Testis (tissue), 3 donors: ENCODE measurements around the gene GABRR1. TPM values are rescaled to one million over a fixed set of nuclear protein-coding genes. Genes with fewer than 3 reads are reported as not detected.
"Not testable (repeated sequence)": the region's sequence is repeated elsewhere in the genome, so short reads cannot be mapped to it uniquely, and the experiment has no call there.

Experiments used
- DNase-seq: peaks from one replicate; pipeline ENCODE4 v3.0.0-alpha.2; 2019
- H3K27ac ChIP-seq, 2 donors: fragments of 200-600 bp; sonication (generic); one replicate each; pipeline ENCODE4 v1.5.1; 2019
- H3K27me3 ChIP-seq: fragments of 200-600 bp; sonication (generic); one replicate; pipeline ENCODE4 v1.5.1; 2019
- H3K36me3 ChIP-seq: fragments of 200-600 bp; sonication (generic); one replicate; pipeline ENCODE4 v1.5.1; 2017; ENCODE audit warnings: low read depth; ENCODE audit errors: missing control alignments
- H3K4me1 ChIP-seq: fragments of 200-600 bp; sonication (generic); one replicate; pipeline ENCODE4 v1.5.1; 2019
- H3K4me3 ChIP-seq, 2 donors: fragments of 200-600 bp; sonication (generic); one replicate each; pipeline ENCODE4 v1.5.1; 2017 to 2019
- H3K9me3 ChIP-seq: fragments of 200-600 bp; sonication (generic); one replicate; pipeline ENCODE4 v1.5.1; 2017
- POLR2A ChIP-seq: fragments of 450-650 bp; IDR thresholded peaks from one replicate; pipeline ENCODE4 v1.6.1; 2017; ENCODE audit warnings: antibody characterized with exemption, mild to moderate bottlenecking, moderate library complexity
- WGBS, 2 donors: methylation state at CpG; one replicate each; pipeline ENCODE4 v1.1.5; 2018; 5-methylcytosine and 5-hydroxymethylcytosine counted together
- intact Hi-C: fragments of 100-400 bp; cut with DNase I; formaldehyde crosslinking; loops from one replicate; pipeline ENCODE4 v1.15.1; 2023; ENCODE audit warnings: low total_unique reads
- polyA plus RNA-seq: library from polyadenylated mRNA; stranded (reverse); fragments of 350-450 nt; fragmentation: Illumina TruSeq; extraction: RNeasy Lipid Tissue Mini Kit (QIAGEN cat#74804); gene quantifications from one replicate; pipeline ENCODE4 v1.2.3, GENCODE V29; 2014; ENCODE audit warnings: low read depth, low replicate concordance; ENCODE audit not compliant: insufficient read depth
- total RNA-seq, 2 donors: library from RNA; depleted of rRNA; stranded (reverse); fragments of >200 nt; gene quantifications; one replicate each; pipeline ENCODE4 v1.2.3, GENCODE V29; 2016
- TF ChIP-seq, protein P1 (sequence below), 3 experiments: fragments of 450-650 bp in 2 of 3; fragments of 200-600 bp in 1 of 3; sonication (generic) in 1 of 3; IDR thresholded peaks; one replicate each; pipeline ENCODE4 v1.5.1; 2016 to 2019; ENCODE audit warnings: antibody characterized with exemption in 3 of 3, mild to moderate bottlenecking in 2 of 3, moderate library complexity in 1 of 3

Gene GABRR1
- total and polyA plus RNA-seq, 3 donors from 2014 or later: 1.6 to 3.4 (median 3.0) TPM

DNA sequence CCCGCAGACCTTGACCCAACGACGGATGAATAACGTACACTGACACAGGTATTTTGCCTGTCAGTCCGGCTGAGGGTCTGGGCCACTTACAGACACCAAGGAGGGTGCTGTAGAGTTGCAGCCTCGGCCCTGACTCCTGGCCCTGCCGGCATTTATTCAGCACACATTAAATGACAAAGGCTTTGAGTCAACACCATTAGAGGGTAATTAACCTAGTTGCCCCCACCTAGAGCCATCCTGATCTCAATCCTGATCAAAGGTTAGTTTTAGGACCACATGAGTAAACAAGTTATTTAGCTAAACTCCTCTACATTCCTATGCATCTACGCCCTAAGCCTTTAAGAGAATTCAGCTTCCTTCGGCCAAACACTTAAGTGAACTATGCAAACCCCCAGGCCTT lies 83.2 kb downstream of the GABRR1 start:
- 78 to 85% methylated on average over 9 of the region's 9 CpGs for WGBS, 2 donors
- Histone ChIP-seq H3K4me1 (no peaks in the 10 kb centered on the region), H3K27ac (no peak overlapping the region), H3K27me3 (no peaks in the 10 kb centered on the region), H3K9me3 (no peaks in the 10 kb centered on the region), H3K36me3 (no peaks in the 10 kb centered on the region), H3K4me3 (no peak overlapping the region)
- TF ChIP-seq, protein P1, sequence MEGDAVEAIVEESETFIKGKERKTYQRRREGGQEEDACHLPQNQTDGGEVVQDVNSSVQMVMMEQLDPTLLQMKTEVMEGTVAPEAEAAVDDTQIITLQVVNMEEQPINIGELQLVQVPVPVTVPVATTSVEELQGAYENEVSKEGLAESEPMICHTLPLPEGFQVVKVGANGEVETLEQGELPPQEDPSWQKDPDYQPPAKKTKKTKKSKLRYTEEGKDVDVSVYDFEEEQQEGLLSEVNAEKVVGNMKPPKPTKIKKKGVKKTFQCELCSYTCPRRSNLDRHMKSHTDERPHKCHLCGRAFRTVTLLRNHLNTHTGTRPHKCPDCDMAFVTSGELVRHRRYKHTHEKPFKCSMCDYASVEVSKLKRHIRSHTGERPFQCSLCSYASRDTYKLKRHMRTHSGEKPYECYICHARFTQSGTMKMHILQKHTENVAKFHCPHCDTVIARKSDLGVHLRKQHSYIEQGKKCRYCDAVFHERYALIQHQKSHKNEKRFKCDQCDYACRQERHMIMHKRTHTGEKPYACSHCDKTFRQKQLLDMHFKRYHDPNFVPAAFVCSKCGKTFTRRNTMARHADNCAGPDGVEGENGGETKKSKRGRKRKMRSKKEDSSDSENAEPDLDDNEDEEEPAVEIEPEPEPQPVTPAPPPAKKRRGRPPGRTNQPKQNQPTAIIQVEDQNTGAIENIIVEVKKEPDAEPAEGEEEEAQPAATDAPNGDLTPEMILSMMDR (IDR thresholded peaks at IDR 0.05): no peak
- no peak for TF ChIP-seq POLR2A
- DNase-seq: no peak
- intact Hi-C loops: no loop called here

DNA sequence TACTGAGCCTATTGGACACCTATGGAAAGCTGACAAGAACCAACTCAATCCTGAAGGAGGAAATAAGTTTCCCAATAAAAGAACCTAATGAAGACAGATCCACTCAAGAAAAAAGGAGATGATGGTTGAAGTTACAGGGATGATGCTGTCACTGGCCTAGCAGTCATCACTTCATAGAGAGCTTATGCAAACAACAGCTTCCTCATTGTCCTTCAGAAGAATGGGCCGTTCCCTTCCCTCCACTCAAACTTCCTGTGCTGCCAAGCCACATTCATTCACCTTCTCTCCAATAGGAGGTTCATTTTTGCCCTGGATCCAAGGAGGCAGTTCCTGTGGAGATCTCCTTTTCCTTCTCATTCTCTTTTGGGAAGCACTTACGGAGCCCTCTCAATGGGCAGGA lies 85.1 kb downstream of the GABRR1 start:
- H3K4me1 ChIP-seq: no peaks in the 10 kb centered on the region
- intact Hi-C loops: no loop called here
- TF ChIP-seq, protein P1 (IDR thresholded peaks at IDR 0.05): no peak
- no peak for TF ChIP-seq POLR2A

DNA sequence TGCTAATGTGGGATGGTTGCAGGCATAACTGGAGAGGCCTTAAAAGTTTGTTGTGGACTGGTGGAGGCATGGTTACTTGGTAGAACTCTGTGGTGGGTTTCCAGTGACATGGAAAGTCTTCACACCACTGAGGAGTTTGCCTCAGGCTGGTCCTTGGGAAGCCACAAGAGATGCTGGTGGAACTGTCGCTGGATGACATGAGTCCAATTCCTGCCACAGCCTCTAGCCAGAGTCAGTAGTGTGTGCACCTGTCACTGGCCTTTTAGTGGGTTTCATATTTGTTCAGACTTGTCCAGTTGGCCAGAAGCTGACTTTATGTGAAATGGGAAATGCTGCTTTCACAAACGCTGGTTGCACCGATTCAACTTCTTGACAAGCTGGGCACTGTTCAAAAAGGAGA lies 85.6 kb downstream of the GABRR1 start:
- no peak for DNase-seq
- Histone ChIP-seq H3K27me3 (no peaks in the 10 kb centered on the region), H3K4me3 (no peak overlapping the region), H3K4me1 (no peaks in the 10 kb centered on the region), H3K27ac (no peak overlapping the region), H3K9me3 (no peaks in the 10 kb centered on the region), H3K36me3 (no peaks in the 10 kb centered on the region)
- intact Hi-C loops: no loop called here
- TF ChIP-seq, protein P1 (IDR thresholded peaks at IDR 0.05): no peak
- no peak for TF ChIP-seq POLR2A
- 95 to 98% methylated on average over 3 of the region's 3 CpGs for WGBS, 2 donors

More for the DNA sequence above, 85.1 kb downstream of the GABRR1 start:
- H3K4me3 ChIP-seq: no peak overlapping the region
- H3K27me3 ChIP-seq: no peaks in the 10 kb centered on the region
- DNase-seq: no peak
- no peak overlapping the region for H3K27ac ChIP-seq
- 86 to 88% methylated on average over 2 of the region's 2 CpGs for WGBS, 2 donors
- no peaks in the 10 kb centered on the region for H3K36me3 ChIP-seq
- no peaks in the 10 kb centered on the region for H3K9me3 ChIP-seq

DNA sequence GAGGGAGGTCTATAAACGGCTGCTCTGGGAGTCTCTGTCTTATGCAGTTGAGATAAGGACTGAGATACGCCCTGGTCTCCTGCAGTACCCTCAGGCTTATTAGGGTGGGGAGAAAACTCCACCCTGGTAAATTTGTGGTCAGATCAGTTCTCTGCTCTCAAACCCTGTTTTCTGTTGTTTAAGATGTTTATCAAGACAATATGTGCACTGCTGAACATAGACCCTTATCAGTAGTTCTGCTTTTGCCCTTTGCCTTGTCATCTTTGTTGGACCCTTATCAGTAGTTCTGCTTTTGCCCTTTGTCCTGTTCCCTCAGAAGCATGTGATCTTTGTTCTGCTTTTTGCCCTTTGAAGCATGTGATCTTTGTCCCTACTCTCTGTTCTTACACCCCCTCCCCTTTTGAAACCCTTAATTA lies 88.9 kb downstream of the GABRR1 start:
- not testable (repeated sequence) for H3K4me3 ChIP-seq, H3K4me1 ChIP-seq, DNase-seq, H3K27ac ChIP-seq, H3K27me3 ChIP-seq, H3K9me3 ChIP-seq, H3K36me3 ChIP-seq
- intact Hi-C loops: loop anchor here (10.0 kb wide), 1 partner anchor 117 kb away; no protein-coding TSS in a partner anchor
- WGBS, 2 donors: 74 to 77% methylated on average over 2 of the region's 2 CpGs

Other genes with a start within 250 kb of the GABRR1 start
- gene PNRC1, start 136.6 kb downstream of the GABRR1 start, total RNA-seq: 100 to 1,000 TPM; 220 to 221 TPM
- 83.2 TPM for gene PNRC1, start 136.6 kb downstream of the GABRR1 start, polyA plus RNA-seq
- gene SRSF12, start 99.3 kb downstream of the GABRR1 start, total RNA-seq: 10 to 100 TPM; 14.7 to 21.7 TPM
- gene SRSF12, start 99.3 kb downstream of the GABRR1 start, polyA plus RNA-seq: 30.1 TPM
- gene PM20D2, start 71.3 kb downstream of the GABRR1 start, total RNA-seq: 1 to 10 TPM; 6.9 to 7.1 TPM
- gene PM20D2, start 71.3 kb downstream of the GABRR1 start, polyA plus RNA-seq: 4.4 TPM
- gene GABRR2, start 97.9 kb upstream of the GABRR1 start, total RNA-seq: under 1 TPM in 1 of 2 donors, not detected in 1; 0.62 TPM
- gene GABRR2, start 97.9 kb upstream of the GABRR1 start, polyA plus RNA-seq: 0.79 TPM
- 10 to 100 TPM; 28.7 to 38.4 TPM for gene UBE2J1, start 135.4 kb upstream of the GABRR1 start, total RNA-seq
- gene UBE2J1, start 135.4 kb upstream of the GABRR1 start, polyA plus RNA-seq: 47.3 TPM
- 10 to 100 TPM; 17.0 to 19.4 TPM for gene RRAGD, start 194.9 kb upstream of the GABRR1 start, total RNA-seq
- 27.0 TPM for gene RRAGD, start 194.9 kb upstream of the GABRR1 start, polyA plus RNA-seq
- gene ANKRD6, start 215.8 kb upstream of the GABRR1 start, total RNA-seq: 10 to 100 TPM; 29.8 to 52.8 TPM
- 20.9 TPM for gene ANKRD6, start 215.8 kb upstream of the GABRR1 start, polyA plus RNA-seq